ENCODE data around the gene GNG13.
"Not testable (repeated sequence)": the region's sequence is repeated elsewhere in the genome, so short reads cannot be mapped to it uniquely, and the experiment has no call there.

The GNG13 gene

DNA sequence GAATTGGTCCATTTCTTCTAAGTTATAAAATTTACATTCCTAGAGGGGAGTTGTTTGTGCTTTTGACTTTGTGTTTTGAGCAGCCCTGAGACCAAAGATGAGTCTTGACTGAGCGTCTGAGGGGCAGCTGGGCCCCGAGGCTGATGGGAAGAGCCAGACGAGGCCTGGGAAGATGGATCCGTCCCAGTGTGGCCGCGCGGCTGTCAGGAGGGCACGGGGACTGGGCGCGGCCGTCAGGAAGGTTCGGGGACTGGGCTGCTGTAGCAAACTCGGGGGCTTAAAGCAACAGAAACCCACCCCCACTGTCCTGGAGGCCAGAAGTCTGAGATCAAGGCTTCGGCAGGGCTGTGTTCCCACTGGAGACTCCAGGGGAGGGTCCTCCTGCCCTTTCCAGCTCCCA is 38.2 kb upstream of the GNG13 start:
- H3K4me2 ChIP-seq (ENCODE audit: low read depth, low read length, poor library complexity, severe bottlenecking): no peak overlapping the region
- H3K4me3 ChIP-seq (ENCODE audit: insufficient read depth, low read length, poor library complexity, severe bottlenecking): no peak overlapping the region
- no peaks in the 10 kb centered on the region for H3F3A ChIP-seq (ENCODE audit: insufficient read depth)
- no peak overlapping the region for H3K27ac ChIP-seq (ENCODE audit: low read depth, low read length)
- no peaks in the 10 kb centered on the region; the same call in 1 of the 2 replicates for H3K9me3 ChIP-seq (ENCODE audit: insufficient read depth, low read length)
- no peaks in the 10 kb centered on the region for H3K27me3 ChIP-seq (ENCODE audit: low read length)
- H4K20me1 ChIP-seq (ENCODE audit: low read depth, low read length): no peaks in the 10 kb centered on the region
- H2AFZ ChIP-seq (ENCODE audit: low read depth, low read length, severe bottlenecking): no peak overlapping the region
- no peaks in the 10 kb centered on the region for H3K36me3 ChIP-seq (ENCODE audit: low read length)
- TF ChIP-seq, protein P1, sequence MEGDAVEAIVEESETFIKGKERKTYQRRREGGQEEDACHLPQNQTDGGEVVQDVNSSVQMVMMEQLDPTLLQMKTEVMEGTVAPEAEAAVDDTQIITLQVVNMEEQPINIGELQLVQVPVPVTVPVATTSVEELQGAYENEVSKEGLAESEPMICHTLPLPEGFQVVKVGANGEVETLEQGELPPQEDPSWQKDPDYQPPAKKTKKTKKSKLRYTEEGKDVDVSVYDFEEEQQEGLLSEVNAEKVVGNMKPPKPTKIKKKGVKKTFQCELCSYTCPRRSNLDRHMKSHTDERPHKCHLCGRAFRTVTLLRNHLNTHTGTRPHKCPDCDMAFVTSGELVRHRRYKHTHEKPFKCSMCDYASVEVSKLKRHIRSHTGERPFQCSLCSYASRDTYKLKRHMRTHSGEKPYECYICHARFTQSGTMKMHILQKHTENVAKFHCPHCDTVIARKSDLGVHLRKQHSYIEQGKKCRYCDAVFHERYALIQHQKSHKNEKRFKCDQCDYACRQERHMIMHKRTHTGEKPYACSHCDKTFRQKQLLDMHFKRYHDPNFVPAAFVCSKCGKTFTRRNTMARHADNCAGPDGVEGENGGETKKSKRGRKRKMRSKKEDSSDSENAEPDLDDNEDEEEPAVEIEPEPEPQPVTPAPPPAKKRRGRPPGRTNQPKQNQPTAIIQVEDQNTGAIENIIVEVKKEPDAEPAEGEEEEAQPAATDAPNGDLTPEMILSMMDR (IDR thresholded peaks at IDR 0.05; ENCODE audit: insufficient read depth, low read length, poor library complexity, severe bottlenecking): no peak
- no peak for TF ChIP-seq EZH2phosphoT487 (conservative IDR thresholded peaks at IDR 0.05; ENCODE audit: low read length)
- no peaks in the 10 kb centered on the region for H3K9me2 ChIP-seq (replicated peaks; ENCODE audit: insufficient read depth, low read length)
- no peak overlapping the region for H3K9ac ChIP-seq (ENCODE audit: low read length)
- no peaks in the 10 kb centered on the region for H3K79me2 ChIP-seq (ENCODE audit: insufficient read depth, low read length)

DNA sequence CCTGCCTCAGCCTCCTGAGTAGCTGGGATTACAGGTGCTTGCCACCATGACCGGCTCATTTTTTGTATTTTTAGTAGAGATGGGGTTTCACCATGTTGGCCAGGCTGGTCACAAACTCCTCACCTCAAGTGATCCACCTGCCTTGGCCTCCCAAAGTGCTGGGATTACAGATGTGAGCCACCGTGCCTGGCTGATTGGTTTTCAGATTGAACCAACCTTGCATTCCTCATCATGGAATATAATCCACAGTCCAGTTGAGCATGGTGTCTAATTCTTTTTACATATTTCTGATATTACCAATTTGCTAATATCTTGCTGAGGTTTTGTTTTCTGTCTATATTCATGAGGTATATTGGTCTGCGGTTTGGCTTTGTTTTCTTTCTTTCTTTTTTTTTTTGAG is 36.3 kb upstream of the GNG13 start:
- not testable (repeated sequence) for H3K9me2 ChIP-seq (replicated peaks; ENCODE audit: insufficient read depth, low read length); H3K27me3 ChIP-seq (ENCODE audit: low read length); H3K4me3 ChIP-seq (ENCODE audit: insufficient read depth, low read length, poor library complexity, severe bottlenecking); H3K9me3 ChIP-seq (ENCODE audit: insufficient read depth, low read length); H3F3A ChIP-seq (ENCODE audit: insufficient read depth); H4K20me1 ChIP-seq (ENCODE audit: low read depth, low read length); H3K79me2 ChIP-seq (ENCODE audit: insufficient read depth, low read length); H3K4me2 ChIP-seq (ENCODE audit: low read depth, low read length, poor library complexity, severe bottlenecking); H3K9ac ChIP-seq (ENCODE audit: low read length); H2AFZ ChIP-seq (ENCODE audit: low read depth, low read length, severe bottlenecking); H3K36me3 ChIP-seq (ENCODE audit: low read length); H3K27ac ChIP-seq (ENCODE audit: low read depth, low read length)

DNA sequence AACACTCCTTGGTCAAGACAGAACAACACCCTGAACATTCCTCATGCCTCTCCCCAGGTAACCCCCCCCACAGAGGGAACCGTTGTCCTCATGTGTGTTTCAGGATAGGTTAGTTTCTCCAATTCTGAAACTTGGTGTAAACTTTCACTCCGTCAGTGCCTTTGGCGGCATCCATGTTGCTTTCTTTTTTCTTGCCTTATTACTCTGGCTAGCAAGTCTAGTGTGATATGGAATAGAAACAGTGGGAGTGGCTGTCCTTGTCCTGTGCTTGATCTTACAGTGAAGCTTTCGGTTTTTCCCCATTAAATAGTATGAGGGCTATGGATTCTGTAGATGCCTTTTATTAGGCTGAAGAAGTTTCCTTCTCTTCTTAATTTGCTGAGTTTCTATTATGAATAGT is 35.7 kb upstream of the GNG13 start:
- no peaks in the 10 kb centered on the region for H4K20me1 ChIP-seq (ENCODE audit: low read depth, low read length)
- H3K9ac ChIP-seq (ENCODE audit: low read length): no peak overlapping the region
- H3K4me2 ChIP-seq (ENCODE audit: low read depth, low read length, poor library complexity, severe bottlenecking): no peak overlapping the region
- no peaks in the 10 kb centered on the region for H3K36me3 ChIP-seq (ENCODE audit: low read length)
- H3K4me3 ChIP-seq (ENCODE audit: insufficient read depth, low read length, poor library complexity, severe bottlenecking): no peak overlapping the region
- H2AFZ ChIP-seq (ENCODE audit: low read depth, low read length, severe bottlenecking): no peak overlapping the region
- H3K79me2 ChIP-seq (ENCODE audit: insufficient read depth, low read length): no peaks in the 10 kb centered on the region
- H3K27me3 ChIP-seq (ENCODE audit: low read length): no peaks in the 10 kb centered on the region
- H3F3A ChIP-seq (ENCODE audit: insufficient read depth): no peaks in the 10 kb centered on the region
- no peaks in the 10 kb centered on the region for H3K9me2 ChIP-seq (replicated peaks; ENCODE audit: insufficient read depth, low read length)
- H3K9me3 ChIP-seq (ENCODE audit: insufficient read depth, low read length): no peaks in the 10 kb centered on the region; the same call in 1 of the 2 replicates
- no peak overlapping the region for H3K27ac ChIP-seq (ENCODE audit: low read depth, low read length)
- no peak for TF ChIP-seq EZH2phosphoT487 (conservative IDR thresholded peaks at IDR 0.05; ENCODE audit: low read length)
- TF ChIP-seq, protein P1 (IDR thresholded peaks at IDR 0.05; ENCODE audit: insufficient read depth, low read length, poor library complexity, severe bottlenecking): no peak

DNA sequence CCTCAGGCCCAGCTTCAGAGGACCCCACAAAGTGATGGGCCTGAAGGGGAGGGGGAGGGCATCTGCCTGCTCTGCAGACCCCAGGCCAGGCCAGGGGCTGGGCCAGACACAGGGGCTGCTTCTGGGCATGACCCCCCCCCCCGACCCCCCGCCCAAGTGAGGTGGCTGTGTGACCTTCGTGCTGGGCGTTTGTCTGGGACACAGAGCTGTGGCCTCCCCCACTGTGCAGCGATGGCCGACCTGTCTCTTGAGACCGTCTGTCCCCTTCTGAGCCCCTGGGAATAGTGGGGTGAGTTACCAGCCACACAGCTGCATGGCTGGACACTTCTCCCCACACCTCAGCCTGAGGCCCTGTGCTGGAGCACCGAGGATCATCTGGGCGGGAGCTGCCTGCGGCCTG is 34.8 kb upstream of the GNG13 start:
- Histone ChIP-seq H3K9me2 (replicated peaks; ENCODE audit: insufficient read depth, low read length) (no peaks in the 10 kb centered on the region), H4K20me1 (ENCODE audit: low read depth, low read length) (no peaks in the 10 kb centered on the region), H3K4me2 (ENCODE audit: low read depth, low read length, poor library complexity, severe bottlenecking) (no peak overlapping the region), H3K9me3 (ENCODE audit: insufficient read depth, low read length) (no peaks in the 10 kb centered on the region; the same call in 1 of the 2 replicates), H3K27ac (ENCODE audit: low read depth, low read length) (no peak overlapping the region), H3K36me3 (ENCODE audit: low read length) (no peaks in the 10 kb centered on the region), H3K9ac (ENCODE audit: low read length) (no peak overlapping the region), H3K4me3 (ENCODE audit: insufficient read depth, low read length, poor library complexity, severe bottlenecking) (no peak overlapping the region), H3K79me2 (ENCODE audit: insufficient read depth, low read length) (no peaks in the 10 kb centered on the region), H3F3A (ENCODE audit: insufficient read depth) (no peaks in the 10 kb centered on the region), H3K27me3 (ENCODE audit: low read length) (no peaks in the 10 kb centered on the region), H2AFZ (ENCODE audit: low read depth, low read length, severe bottlenecking) (no peak overlapping the region)
- TF ChIP-seq, protein P1 (IDR thresholded peaks at IDR 0.05; ENCODE audit: insufficient read depth, low read length, poor library complexity, severe bottlenecking): no peak
- TF ChIP-seq EZH2phosphoT487 (conservative IDR thresholded peaks at IDR 0.05; ENCODE audit: low read length): no peak
